K562 (cell line): Measurements from ENCODE around the gene SH3RF1.

ENCODE experiments used
- EZH2 ChIP-seq: IDR thresholded peaks from 2 replicates; pipeline ENCODE4 v1.6.1; 2012; ENCODE audit warnings: low read depth, mild to moderate bottlenecking, inconsistent platforms, low read length, borderline replicate concordance
- FOS ChIP-seq: IDR thresholded peaks from 3 replicates; pipeline ENCODE4 v1.6.1; 2011; ENCODE audit not compliant: insufficient read length; ENCODE audit errors: extremely low read depth
- FOXM1 ChIP-seq, 2 experiments: fragments of 450-650 bp in 1 of 2; sonication (generic) in 1 of 2; formaldehyde crosslinking in 1 of 2; IDR thresholded peaks; 2 replicates each; pipeline versions ENCODE4 v1.6.1 to v1.9.0; 2017 to 2022; ENCODE audit warnings: low read depth in 2 of 2, mild to moderate bottlenecking in 2 of 2, missing genetic modification reagents in 1 of 2, moderate library complexity in 1 of 2
- GATAD2B ChIP-seq: fragments of 450-650 bp; IDR thresholded peaks from 2 replicates; pipeline ENCODE4 v1.6.1; 2017; ENCODE audit warnings: mild to moderate bottlenecking, borderline replicate concordance
- MXD1 ChIP-seq: fragments of 250-450 bp; sonication (Bioruptor Pico); IDR thresholded peaks from 2 replicates; pipeline ENCODE4 v1.8.0; 2021; ENCODE audit warnings: borderline replicate concordance, mild to moderate bottlenecking, moderate library complexity; ENCODE audit not compliant: poor library complexity, severe bottlenecking
- PCBP1 ChIP-seq: fragments of 200-400 bp; formaldehyde crosslinking; IDR thresholded peaks from 2 replicates; pipeline ENCODE4 v1.6.1; 2018; ENCODE audit warnings: mild to moderate bottlenecking, low read depth, low read length; ENCODE audit not compliant: poor library complexity, severe bottlenecking
- POLR2AphosphoS5 ChIP-seq: IDR thresholded peaks from 2 replicates; pipeline ENCODE4 v1.6.1; 2011; ENCODE audit warnings: mild to moderate bottlenecking, low read depth, low read length, moderate library complexity; ENCODE audit not compliant: control insufficient read depth, insufficient read depth
- PRPF4 ChIP-seq: fragments of 200-400 bp; formaldehyde crosslinking; IDR thresholded peaks from one replicate; pipeline ENCODE4 v1.6.1; 2017; ENCODE audit warnings: low read length, low read depth, mild to moderate bottlenecking; ENCODE audit not compliant: insufficient read depth, poor library complexity, severe bottlenecking
- SIN3A ChIP-seq, 2 experiments: fragments of 150-350 bp in 1 of 2; IDR thresholded peaks; 2 replicates each; pipeline ENCODE4 v1.6.1; 2011 to 2016; ENCODE audit warnings: borderline replicate concordance in 2 of 2, low read depth in 2 of 2, low read length in 2 of 2, mild to moderate bottlenecking in 2 of 2, moderate library complexity in 2 of 2; ENCODE audit not compliant: control insufficient read depth in 1 of 2
- ZSCAN29 ChIP-seq: fragments of 450-650 bp; IDR thresholded peaks from 2 replicates; pipeline ENCODE4 v1.6.1; 2017
- TF ChIP-seq, protein P1 (sequence below): sonication (generic); formaldehyde crosslinking; IDR thresholded peaks from 2 replicates; pipeline ENCODE4 v1.8.0; 2023; ENCODE audit warnings: mild to moderate bottlenecking, missing genetic modification reagents
- TF ChIP-seq, protein P2 (sequence below), 3 experiments: IDR thresholded peaks in 2 of 3; conservative IDR thresholded peaks in 1 of 3; 2 replicates each; pipeline ENCODE4 v1.5.1; 2011 to 2012; ENCODE audit warnings: low read length in 3 of 3, mild to moderate bottlenecking in 3 of 3, control low read depth in 2 of 3, improper control_type of control experiment in 1 of 3, inconsistent platforms in 1 of 3, low read depth in 1 of 3, mixed read lengths in 1 of 3, moderate library complexity in 1 of 3; ENCODE audit not compliant: insufficient read depth in 2 of 3

DNA sequence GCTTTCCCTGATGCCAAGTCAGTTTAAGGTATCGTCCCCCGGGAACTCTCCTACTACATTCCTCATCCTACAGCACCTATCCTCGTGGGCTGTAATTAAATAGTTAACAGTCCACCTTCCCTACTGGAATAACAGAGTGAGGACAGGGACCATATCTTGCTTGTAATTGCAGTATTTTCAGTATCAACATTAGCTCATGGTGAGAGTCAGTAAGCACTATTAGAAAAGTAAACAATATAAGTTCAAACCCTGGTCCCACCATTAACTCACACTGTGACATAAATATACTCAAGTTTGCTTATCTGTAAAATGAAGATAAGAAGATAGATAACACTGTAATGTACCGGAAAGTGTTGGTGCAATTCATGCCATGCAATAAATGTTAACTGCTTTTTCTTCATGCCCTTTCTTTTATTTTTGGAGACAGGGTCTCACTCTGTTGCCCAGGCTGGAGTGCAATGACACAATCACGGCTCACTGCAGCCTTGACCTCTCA lies 61.3 kb downstream of the SH3RF1 start:
- no peak for TF ChIP-seq EZH2
- TF ChIP-seq ZSCAN29 = no peak
- TF ChIP-seq FOXM1 (IDR thresholded peaks at IDR 0.05; ENCODE audit: low read depth) = no peak
- no peak for TF ChIP-seq FOXM1 (CRISPR knock-in tag; IDR thresholded peaks at IDR 0.05; ENCODE audit: low read depth)
- TF ChIP-seq, protein P1, sequence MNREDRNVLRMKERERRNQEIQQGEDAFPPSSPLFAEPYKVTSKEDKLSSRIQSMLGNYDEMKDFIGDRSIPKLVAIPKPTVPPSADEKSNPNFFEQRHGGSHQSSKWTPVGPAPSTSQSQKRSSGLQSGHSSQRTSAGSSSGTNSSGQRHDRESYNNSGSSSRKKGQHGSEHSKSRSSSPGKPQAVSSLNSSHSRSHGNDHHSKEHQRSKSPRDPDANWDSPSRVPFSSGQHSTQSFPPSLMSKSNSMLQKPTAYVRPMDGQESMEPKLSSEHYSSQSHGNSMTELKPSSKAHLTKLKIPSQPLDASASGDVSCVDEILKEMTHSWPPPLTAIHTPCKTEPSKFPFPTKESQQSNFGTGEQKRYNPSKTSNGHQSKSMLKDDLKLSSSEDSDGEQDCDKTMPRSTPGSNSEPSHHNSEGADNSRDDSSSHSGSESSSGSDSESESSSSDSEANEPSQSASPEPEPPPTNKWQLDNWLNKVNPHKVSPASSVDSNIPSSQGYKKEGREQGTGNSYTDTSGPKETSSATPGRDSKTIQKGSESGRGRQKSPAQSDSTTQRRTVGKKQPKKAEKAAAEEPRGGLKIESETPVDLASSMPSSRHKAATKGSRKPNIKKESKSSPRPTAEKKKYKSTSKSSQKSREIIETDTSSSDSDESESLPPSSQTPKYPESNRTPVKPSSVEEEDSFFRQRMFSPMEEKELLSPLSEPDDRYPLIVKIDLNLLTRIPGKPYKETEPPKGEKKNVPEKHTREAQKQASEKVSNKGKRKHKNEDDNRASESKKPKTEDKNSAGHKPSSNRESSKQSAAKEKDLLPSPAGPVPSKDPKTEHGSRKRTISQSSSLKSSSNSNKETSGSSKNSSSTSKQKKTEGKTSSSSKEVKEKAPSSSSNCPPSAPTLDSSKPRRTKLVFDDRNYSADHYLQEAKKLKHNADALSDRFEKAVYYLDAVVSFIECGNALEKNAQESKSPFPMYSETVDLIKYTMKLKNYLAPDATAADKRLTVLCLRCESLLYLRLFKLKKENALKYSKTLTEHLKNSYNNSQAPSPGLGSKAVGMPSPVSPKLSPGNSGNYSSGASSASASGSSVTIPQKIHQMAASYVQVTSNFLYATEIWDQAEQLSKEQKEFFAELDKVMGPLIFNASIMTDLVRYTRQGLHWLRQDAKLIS (CRISPR knock-in tag) = no peak
- TF ChIP-seq POLR2AphosphoS5 = no peak
- no peak for TF ChIP-seq MXD1 (CRISPR knock-in tag)
- TF ChIP-seq PCBP1 = no peak
- TF ChIP-seq, protein P2, sequence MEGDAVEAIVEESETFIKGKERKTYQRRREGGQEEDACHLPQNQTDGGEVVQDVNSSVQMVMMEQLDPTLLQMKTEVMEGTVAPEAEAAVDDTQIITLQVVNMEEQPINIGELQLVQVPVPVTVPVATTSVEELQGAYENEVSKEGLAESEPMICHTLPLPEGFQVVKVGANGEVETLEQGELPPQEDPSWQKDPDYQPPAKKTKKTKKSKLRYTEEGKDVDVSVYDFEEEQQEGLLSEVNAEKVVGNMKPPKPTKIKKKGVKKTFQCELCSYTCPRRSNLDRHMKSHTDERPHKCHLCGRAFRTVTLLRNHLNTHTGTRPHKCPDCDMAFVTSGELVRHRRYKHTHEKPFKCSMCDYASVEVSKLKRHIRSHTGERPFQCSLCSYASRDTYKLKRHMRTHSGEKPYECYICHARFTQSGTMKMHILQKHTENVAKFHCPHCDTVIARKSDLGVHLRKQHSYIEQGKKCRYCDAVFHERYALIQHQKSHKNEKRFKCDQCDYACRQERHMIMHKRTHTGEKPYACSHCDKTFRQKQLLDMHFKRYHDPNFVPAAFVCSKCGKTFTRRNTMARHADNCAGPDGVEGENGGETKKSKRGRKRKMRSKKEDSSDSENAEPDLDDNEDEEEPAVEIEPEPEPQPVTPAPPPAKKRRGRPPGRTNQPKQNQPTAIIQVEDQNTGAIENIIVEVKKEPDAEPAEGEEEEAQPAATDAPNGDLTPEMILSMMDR (IDR thresholded peaks at IDR 0.05 in 2 of 3, conservative IDR thresholded peaks at IDR 0.05 in 1 of 3; ENCODE audit: insufficient read depth in 2 of 3, low read depth in 1 of 3, low read length in 3 of 3) = no peak
- no peak for TF ChIP-seq PRPF4
- TF ChIP-seq SIN3A (IDR thresholded peaks at IDR 0.05; ENCODE audit: borderline replicate concordance in 2 of 2, control insufficient read depth in 1 of 2, low read depth in 2 of 2, low read length in 2 of 2) = no peak
- no peak for TF ChIP-seq FOS
- no peak for TF ChIP-seq GATAD2B
